Measurements from ENCODE around the gene CEP131. TPM values are rescaled to one million over a fixed set of nuclear protein-coding genes. Genes with fewer than 3 reads are reported as not detected.

The CEP131 gene
- polyA plus RNA-seq, 2 of the 4 experiments (the other 2 are of a cell fraction), result 3.3 to 11.5 TPM

DNA sequence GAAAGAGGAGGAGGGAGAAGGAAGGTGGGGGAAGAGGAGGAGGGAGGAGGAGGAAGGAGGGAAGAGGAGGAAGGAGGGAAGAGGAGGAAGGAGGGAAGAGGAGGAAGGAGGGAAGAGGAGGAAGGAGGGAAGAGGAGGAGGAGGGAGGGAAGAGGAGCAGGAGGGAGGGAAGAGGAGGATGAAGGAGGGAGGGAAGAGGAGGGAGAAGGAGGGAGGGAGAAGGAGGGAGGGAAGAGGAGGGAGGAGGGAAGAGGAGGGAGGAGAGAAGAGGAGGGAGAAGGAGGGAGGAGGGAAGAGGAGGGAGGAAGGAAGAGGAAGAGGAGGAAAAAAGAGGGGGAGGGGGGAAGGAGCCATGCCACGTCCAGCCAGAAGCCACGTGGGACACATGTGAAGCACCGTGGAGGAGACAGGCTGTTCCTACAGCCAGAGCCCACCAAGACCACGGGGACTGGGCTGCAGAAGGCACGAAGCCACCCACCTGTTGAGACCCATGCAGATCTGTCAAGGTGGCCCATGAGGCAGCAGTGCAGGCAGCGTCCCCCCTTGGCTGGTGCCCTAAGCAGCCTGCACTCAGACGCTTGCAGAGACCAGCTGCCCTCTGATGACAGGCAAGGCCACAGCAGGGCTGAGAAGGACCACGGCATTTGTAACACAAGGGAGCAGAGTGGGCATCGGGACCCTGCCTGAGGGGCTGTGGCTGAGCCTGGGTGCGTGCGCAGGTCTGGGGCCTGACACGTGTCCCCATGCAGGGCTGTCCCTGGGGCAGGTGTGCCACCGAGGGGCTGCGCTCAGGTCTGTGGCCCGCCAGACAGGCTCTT is 26.7 kb upstream of the CEP131 start:
- POLR2A ChIA-PET, result no interaction called here
- CTCF ChIA-PET, result interaction anchor here (2.1 to 2.8 kb wide), 2 partner anchors 11 to 235 kb away, joined by 10 to 13 read pairs; no protein-coding TSS in a partner anchor
- Histone ChIP-seq H3K4me1 (no peaks in the 10 kb centered on the region), H3K9me3 (no peaks in the 10 kb centered on the region), H3K4me2 (no peak overlapping the region), H3K4me3 (no peak overlapping the region), H3K27ac (no peak overlapping the region)
- FAIRE-seq (peak; percentile 88), DNase-seq (ENCODE audit: low read depth in 1 of 2, low spot score in 1 of 2) (peak in 1 of 2 experiments; percentile 57), ATAC-seq (peak in 1 of 2 experiments; percentile 57; a peak in 2 of 6 replicates)
- TF ChIP-seq KDM1A (IDR thresholded peaks at IDR 0.05; ENCODE audit: low read depth), result no peak
- TF ChIP-seq, protein P1, sequence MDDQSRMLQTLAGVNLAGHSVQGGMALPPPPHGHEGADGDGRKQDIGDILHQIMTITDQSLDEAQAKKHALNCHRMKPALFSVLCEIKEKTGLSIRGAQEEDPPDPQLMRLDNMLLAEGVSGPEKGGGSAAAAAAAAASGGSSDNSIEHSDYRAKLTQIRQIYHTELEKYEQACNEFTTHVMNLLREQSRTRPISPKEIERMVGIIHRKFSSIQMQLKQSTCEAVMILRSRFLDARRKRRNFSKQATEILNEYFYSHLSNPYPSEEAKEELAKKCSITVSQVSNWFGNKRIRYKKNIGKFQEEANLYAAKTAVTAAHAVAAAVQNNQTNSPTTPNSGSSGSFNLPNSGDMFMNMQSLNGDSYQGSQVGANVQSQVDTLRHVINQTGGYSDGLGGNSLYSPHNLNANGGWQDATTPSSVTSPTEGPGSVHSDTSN (IDR thresholded peaks at IDR 0.05), result peak; percentile 38
- WGBS (ENCODE audit: missing lambda C conversion rate), result 90% methylated on average over 11 of the region's 15 CpGs

- CTCF ChIA-PET, result interaction anchor here (1.0 to 1.6 kb wide), 4 partner anchors 19 to 107 kb away, joined by 3 to 8 read pairs (median 5); no protein-coding TSS in a partner anchor
- DNase-seq (ENCODE audit: low read depth in 1 of 2, low spot score in 1 of 2), result no peak
- H3K4me3 ChIP-seq, result no peak overlapping the region
- no peak overlapping the region for H3K27ac ChIP-seq
- TF ChIP-seq TP53 (CRISPR knock-in tag; IDR thresholded peaks at IDR 0.05), result no peak
- TF ChIP-seq, protein P2, sequence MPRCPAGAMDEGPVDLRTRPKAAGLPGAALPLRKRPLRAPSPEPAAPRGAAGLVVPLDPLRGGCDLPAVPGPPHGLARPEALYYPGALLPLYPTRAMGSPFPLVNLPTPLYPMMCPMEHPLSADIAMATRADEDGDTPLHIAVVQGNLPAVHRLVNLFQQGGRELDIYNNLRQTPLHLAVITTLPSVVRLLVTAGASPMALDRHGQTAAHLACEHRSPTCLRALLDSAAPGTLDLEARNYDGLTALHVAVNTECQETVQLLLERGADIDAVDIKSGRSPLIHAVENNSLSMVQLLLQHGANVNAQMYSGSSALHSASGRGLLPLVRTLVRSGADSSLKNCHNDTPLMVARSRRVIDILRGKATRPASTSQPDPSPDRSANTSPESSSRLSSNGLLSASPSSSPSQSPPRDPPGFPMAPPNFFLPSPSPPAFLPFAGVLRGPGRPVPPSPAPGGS (IDR thresholded peaks at IDR 0.05), result no peak
- TF ChIP-seq MAFK (IDR thresholded peaks at IDR 0.05; ENCODE audit: partially characterized antibody), result peak; percentile 85
- TF ChIP-seq, protein P3, sequence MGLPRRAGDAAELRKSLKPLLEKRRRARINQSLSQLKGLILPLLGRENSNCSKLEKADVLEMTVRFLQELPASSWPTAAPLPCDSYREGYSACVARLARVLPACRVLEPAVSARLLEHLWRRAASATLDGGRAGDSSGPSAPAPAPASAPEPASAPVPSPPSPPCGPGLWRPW (IDR thresholded peaks at IDR 0.05), result no peak
- no peak for TF ChIP-seq ZSCAN20 (CRISPR knock-in tag; IDR thresholded peaks at IDR 0.05)
- POLR2A ChIA-PET, result interaction anchor here (1.7 kb wide), 1 partner anchor 10 kb away, joined by 5 read pairs; the partner anchor contains the start of genes NDUFAF8 and TEPSIN
- no peak overlapping the region for H3K4me2 ChIP-seq
- no peaks in the 10 kb centered on the region for H3K4me1 ChIP-seq
- H3K9me3 ChIP-seq, result no peaks in the 10 kb centered on the region
- FAIRE-seq, result no peak
- no peak for ATAC-seq
- WGBS (ENCODE audit: missing lambda C conversion rate), result 94% methylated on average over 15 of the region's 16 CpGs
Measured at GRCh38 chr17:81248649-81249048, 25.9 kb upstream of the CEP131 start.

DNA sequence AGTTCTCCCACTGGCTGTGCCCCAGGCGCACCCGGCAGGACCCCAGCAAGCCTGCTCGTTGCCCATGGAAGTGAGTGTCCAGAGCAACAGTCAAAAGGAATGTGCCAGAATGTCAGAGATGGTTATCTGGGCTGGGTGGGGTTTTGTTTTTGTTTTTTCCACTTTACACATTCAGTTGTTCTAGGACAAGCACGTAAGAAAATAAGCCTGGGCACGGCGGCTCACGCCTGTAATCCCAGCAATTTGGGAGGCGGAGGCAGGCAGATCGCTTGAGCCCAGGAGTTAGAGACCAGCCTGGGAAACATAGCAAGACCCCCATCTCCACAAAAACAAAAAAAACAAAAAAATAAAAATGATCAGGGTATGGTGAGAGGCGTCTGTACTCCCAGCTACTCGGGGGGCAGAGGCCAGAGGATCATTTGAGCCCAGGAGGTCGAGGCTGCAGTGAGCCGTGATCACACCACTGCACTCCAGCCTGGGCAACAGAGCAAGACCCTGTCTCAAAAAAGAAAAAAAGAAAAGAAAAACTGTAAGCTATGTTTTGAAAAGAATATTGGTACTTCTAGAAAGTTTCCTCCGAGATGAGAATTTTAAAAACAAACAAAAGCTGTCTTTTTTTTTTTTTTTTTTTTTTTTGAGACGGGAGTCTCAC is 24.7 kb upstream of the CEP131 start:
- H3K4me1 ChIP-seq, result no peaks in the 10 kb centered on the region
- H3K27ac ChIP-seq, result no peak overlapping the region
- ATAC-seq (no peak), FAIRE-seq (no peak), DNase-seq (ENCODE audit: low read depth in 1 of 2, low spot score in 1 of 2) (no peak)
- H3K4me2 ChIP-seq, result no peak overlapping the region
- H3K9me3 ChIP-seq, result no peaks in the 10 kb centered on the region
- WGBS (ENCODE audit: missing lambda C conversion rate), result 90% methylated on average over 15 of the region's 15 CpGs
- ChIA-PET CTCF (interaction anchor here (0.6 to 2.8 kb wide), 9 partner anchors 9 to 281 kb away, joined by 3 to 8 read pairs (median 4); no protein-coding TSS in a partner anchor), POLR2A (interaction anchor here (0.6 to 1.7 kb wide), 2 partner anchors 8 to 175 kb away, joined by 5 to 6 read pairs; partner anchors contain the start of genes NDUFAF8 and TEPSIN)
- no peak overlapping the region for H3K4me3 ChIP-seq
- TF ChIP-seq KDM5A (IDR thresholded peaks at IDR 0.05), result no peak
- no peak for TF ChIP-seq SREBF2 (IDR thresholded peaks at IDR 0.05)
- no peak for TF ChIP-seq REST (IDR thresholded peaks at IDR 0.05)
- TF ChIP-seq GATA3 (IDR thresholded peaks at IDR 0.05; ENCODE audit: borderline replicate concordance), result peak; percentile 25; the same call in 1 of the 2 replicates
- TF ChIP-seq ZNF302 (CRISPR knock-in tag; IDR thresholded peaks at IDR 0.05), result no peak
- TF ChIP-seq, protein P4, sequence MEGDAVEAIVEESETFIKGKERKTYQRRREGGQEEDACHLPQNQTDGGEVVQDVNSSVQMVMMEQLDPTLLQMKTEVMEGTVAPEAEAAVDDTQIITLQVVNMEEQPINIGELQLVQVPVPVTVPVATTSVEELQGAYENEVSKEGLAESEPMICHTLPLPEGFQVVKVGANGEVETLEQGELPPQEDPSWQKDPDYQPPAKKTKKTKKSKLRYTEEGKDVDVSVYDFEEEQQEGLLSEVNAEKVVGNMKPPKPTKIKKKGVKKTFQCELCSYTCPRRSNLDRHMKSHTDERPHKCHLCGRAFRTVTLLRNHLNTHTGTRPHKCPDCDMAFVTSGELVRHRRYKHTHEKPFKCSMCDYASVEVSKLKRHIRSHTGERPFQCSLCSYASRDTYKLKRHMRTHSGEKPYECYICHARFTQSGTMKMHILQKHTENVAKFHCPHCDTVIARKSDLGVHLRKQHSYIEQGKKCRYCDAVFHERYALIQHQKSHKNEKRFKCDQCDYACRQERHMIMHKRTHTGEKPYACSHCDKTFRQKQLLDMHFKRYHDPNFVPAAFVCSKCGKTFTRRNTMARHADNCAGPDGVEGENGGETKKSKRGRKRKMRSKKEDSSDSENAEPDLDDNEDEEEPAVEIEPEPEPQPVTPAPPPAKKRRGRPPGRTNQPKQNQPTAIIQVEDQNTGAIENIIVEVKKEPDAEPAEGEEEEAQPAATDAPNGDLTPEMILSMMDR (IDR thresholded peaks at IDR 0.05), result no peak
- TF ChIP-seq, protein P5, sequence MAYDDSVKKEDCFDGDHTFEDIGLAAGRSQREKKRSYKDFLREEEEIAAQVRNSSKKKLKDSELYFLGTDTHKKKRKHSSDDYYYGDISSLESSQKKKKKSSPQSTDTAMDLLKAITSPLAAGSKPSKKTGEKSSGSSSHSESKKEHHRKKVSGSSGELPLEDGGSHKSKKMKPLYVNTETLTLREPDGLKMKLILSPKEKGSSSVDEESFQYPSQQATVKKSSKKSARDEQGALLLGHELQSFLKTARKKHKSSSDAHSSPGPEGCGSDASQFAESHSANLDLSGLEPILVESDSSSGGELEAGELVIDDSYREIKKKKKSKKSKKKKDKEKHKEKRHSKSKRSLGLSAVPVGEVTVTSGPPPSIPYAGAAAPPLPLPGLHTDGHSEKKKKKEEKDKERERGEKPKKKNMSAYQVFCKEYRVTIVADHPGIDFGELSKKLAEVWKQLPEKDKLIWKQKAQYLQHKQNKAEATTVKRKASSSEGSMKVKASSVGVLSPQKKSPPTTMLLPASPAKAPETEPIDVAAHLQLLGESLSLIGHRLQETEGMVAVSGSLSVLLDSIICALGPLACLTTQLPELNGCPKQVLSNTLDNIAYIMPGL (CRISPR knock-in tag; IDR thresholded peaks at IDR 0.05; ENCODE audit: borderline replicate concordance), result no peak

All from A549 (cell line).